Astrocyte of the spinal cord (primary cell): ENCODE measurements around the gene RPL37.
A peak's percentile ranks its signal among the peaks of the same experiment; 100 is the strongest.

Source experiments
- DNase-seq: peaks from one replicate; pipeline ENCODE4 v3.0.0; 2011; ENCODE audit warnings: low read depth, low spot score
- H3K4me3 ChIP-seq: 2 replicates; pipeline ENCODE4 v1.5.1; 2011; ENCODE audit warnings: low read depth, mild to moderate bottlenecking, low read length, moderate library complexity
- CTCF ChIP-seq: IDR thresholded peaks from 2 replicates; pipeline ENCODE4 v1.5.1; 2012; ENCODE audit warnings: low read depth, mild to moderate bottlenecking, low read length, inconsistent platforms
- in situ Hi-C: cut with HindIII; loops from 2 replicates; pipeline ENCODE4 v1.10.0; 2017; ENCODE audit warnings: low sequenced_read_pairs

Gene RPL37

GRCh38 chr5:40847525-40847924 lies 12.5 kb upstream of the RPL37 start:
- DNase-seq: no peak
- in situ Hi-C loops: no loop called here
- H3K4me3 ChIP-seq: no peak overlapping the region
- TF ChIP-seq CTCF: no peak

DNA sequence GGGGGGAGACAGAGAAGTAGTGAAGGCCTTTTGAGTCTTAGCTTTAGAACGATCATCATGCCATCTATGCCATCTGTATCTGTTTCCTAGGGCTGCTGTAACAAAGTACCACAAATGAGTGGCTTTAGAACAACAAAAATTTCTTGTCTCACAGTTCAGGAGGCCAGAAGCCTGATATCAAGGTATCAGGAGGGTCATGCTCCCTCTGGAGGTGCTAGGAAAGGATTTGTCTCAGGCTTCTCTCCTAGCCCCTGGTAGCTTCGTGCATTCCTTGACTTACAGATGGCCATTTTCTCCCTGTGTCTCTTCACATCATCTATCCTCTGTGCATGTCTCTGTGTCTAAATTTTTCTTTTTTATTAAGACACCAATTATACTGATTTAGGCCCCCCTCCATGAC lies 11.3 kb upstream of the RPL37 start:
- in situ Hi-C loops: no loop called here
- no peak for DNase-seq

GRCh38 chr5:40844565-40844964 lies 9.5 kb upstream of the RPL37 start:
- in situ Hi-C loops: no loop called here
- DNase-seq: no peak
- TF ChIP-seq CTCF: no peak
- no peak overlapping the region for H3K4me3 ChIP-seq

More for the DNA sequence above, 11.3 kb upstream of the RPL37 start:
- TF ChIP-seq CTCF: no peak
- no peak overlapping the region for H3K4me3 ChIP-seq

DNA sequence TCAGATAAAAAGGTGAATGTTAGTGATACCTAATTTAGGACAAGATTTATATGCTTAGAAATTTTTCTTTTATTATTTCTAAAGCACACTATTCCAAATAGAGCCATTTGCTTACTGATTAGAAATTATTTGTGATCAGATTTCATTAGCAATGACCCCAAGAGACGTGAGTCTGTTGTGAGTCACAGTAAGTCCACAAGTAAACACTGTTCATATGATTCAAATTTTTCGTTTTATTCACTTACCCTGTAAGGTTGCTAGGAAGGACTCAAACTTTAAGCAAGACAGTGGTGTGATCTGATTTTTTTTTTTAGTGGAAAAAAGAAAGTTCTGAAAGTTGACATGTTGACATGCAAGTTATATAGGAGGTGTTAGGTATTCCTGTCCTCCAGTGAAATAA lies 7.3 kb upstream of the RPL37 start:
- DNase-seq: no peak
- H3K4me3 ChIP-seq: no peak overlapping the region
- in situ Hi-C loops: no loop called here

DNA sequence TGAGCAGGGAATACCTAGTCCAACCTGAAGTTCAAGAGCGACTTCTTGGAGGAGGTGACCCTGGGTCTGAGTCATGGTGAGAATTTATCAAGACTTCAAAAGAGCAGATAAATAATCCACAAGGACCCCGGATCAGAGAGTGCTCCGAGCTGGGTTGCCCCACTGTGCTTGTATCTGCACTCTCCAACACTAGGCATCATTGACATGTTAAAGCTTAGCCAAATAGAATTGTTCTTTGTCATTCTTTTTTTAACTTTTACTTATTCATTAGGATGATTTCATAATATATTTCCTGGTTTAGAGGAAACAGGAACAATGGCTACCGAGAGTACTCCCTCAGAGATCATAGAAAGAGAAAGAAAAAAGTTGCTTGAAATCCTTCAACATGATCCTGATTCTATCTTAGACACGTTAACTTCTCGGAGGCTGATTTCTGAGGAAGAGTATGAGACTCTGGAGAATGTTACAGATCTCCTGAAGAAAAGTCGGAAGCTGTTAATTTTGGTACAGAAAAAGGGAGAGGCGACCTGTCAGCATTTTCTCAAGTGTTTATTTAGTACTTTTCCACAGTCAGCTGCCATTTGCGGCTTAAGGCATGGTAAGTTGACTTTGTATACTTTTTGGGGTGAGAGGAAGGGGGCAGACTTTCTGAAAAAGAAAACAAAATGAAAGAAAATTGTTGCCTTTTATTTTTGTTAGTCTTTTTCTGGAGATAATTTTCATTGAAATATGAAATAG lies 6.2 kb upstream of the RPL37 start, which contains the start of gene CARD6:
CARD6 (plus strand) TSS at position 300 of the 738 bp plus-strand sequence; CDS start at position 316, 16 bp downstream.
- DNase-seq: peak; percentile 38
- H3K4me3 ChIP-seq: peak within 1 kb of the TSS; percentile 31
- TF ChIP-seq CTCF: no peak
- in situ Hi-C loops: no loop called here

More for the DNA sequence above, 7.3 kb upstream of the RPL37 start:
- no peak for TF ChIP-seq CTCF

- H3K4me3 ChIP-seq: no peak overlapping the region
- in situ Hi-C loops: no loop called here
- no peak for DNase-seq
- no peak for TF ChIP-seq CTCF
Observed at GRCh38 chr5:40838086-40838485, 3.1 kb upstream of the RPL37 start.
